Muscle of back (tissue), 11 donors: ENCODE results near the gene KRT38. TPM values are rescaled to one million over a fixed set of nuclear protein-coding genes. Genes with fewer than 3 reads are reported as not detected.
"Not testable (repeated sequence)": the region's sequence is repeated elsewhere in the genome, so short reads cannot be mapped to it uniquely, and the experiment has no call there.

Experiments
- DNase-seq, 3 donors: peaks; one replicate each; pipeline versions ENCODE4 v3.0.0 to v3.0.0-alpha.2; 2013
- polyA plus RNA-seq, 10 donors: library from polyadenylated mRNA; unstranded; fragments of 120-200 nt; gene quantifications; one replicate each; pipeline ENCODE4 v1.2.1, GENCODE V29; 2013; ENCODE audit not compliant: insufficient read length in 10 of 10

Gene KRT38
- polyA plus RNA-seq, 10 donors, result not detected

GRCh38 chr17:41462705-41463104 is 21.9 kb upstream of the KRT38 start:
- no peak for DNase-seq

GRCh38 chr17:41457676-41458075 is 16.9 kb upstream of the KRT38 start:
- no peak for DNase-seq

DNA sequence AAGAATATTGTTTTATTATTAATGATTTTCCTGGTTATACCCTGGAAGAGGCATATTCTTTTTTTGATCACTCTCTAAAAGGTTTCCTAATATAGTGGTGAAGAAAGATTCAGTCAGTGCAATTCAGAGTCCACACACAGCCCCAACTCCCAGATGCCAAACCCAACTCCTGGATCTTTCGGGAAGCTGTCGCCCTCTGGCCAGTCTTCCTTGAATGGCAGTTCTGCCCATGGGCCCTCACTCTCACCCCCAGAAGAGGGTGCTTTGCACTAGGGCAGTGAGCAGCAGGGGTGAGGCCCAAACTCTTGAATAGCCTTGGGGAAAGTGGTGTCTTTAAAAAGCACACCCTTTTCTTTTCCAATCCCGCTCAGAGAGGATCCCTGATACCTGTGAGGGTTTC is 15.4 kb upstream of the KRT38 start:
- no peak for DNase-seq

GRCh38 chr17:41455236-41455635 is 14.5 kb upstream of the KRT38 start:
- DNase-seq, result no peak

- no peak for DNase-seq
Measured at GRCh38 chr17:41453066-41453465, 12.3 kb upstream of the KRT38 start.

- no peak for DNase-seq
Measured at GRCh38 chr17:41452281-41452680, 11.5 kb upstream of the KRT38 start.

GRCh38 chr17:41451154-41451728 is 10.5 kb upstream of the KRT38 start:
- DNase-seq, result peak in 1 of 3 donors; percentile 23

GRCh38 chr17:41449008-41449407 is 8.2 kb upstream of the KRT38 start:
- DNase-seq, result no peak

- DNase-seq, result no peak
Measured at GRCh38 chr17:41448506-41448905, 7.7 kb upstream of the KRT38 start.

DNA sequence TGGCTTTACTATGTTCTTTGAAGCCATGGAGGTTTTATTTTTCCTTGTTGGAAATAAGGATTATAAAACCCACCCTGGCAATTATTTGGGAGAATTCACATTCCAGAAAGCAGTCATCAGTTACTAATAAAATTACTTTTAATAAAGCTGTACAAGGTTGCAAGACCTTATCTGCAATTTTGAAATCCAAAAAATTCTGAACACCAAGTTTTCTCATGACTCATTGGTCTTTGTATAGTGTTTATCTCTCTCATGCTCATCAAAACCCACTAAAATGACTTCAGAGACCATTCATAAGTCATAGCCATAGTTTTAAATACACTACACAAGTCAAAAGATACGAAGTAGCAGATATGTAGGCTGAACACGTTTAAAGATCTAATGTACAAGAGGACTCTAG is 6.0 kb upstream of the KRT38 start:
- DNase-seq, result peak in 1 of 3 donors; percentile 18

- no peak for DNase-seq
Measured at GRCh38 chr17:41444640-41445039, 3.9 kb upstream of the KRT38 start.

DNA sequence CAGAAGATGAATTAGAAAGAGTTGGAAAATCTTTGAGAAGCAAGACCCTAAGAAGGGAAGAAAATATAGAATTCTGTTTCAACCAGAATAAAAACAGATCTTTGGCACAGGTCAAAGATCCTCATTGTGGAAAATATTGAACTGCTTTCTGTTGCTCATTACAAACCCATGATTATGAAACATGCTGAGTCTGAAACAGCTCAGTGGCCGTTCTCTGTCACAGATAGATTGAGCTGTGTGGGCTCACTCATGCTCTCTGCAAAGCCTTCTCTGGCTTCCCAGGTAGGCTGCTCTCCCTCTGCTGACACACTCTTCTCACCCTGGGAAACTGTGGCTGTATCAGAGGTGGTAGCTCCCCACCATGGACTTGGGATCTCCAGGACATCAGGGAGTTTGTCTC is 3.4 kb upstream of the KRT38 start:
- no peak for DNase-seq

GRCh38 chr17:41442739-41443138 is 2.0 kb upstream of the KRT38 start:
- no peak for DNase-seq

- DNase-seq, result no peak
Measured at GRCh38 chr17:41439375-41439774, 1.4 kb downstream of the KRT38 start.

DNA sequence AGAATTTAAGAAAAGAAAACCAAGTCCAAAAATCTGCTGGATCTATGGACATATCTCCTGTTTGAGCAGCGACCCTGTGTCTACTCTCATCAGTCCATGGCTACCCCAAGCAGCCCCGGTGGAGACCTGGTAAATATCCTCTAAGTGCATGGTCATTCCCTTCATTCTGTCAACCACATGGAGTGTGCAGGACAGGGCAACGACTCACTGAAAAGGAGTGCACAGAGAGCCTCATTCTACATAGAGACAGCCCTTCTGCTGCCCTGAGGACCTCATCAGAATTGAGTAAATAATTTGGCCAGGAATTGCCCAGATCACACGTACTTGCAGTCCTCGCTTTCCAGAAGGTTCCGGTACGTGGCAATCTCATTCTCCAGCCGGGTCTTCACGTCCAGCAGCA is 3.0 kb downstream of the KRT38 start:
- no peak for DNase-seq

DNA sequence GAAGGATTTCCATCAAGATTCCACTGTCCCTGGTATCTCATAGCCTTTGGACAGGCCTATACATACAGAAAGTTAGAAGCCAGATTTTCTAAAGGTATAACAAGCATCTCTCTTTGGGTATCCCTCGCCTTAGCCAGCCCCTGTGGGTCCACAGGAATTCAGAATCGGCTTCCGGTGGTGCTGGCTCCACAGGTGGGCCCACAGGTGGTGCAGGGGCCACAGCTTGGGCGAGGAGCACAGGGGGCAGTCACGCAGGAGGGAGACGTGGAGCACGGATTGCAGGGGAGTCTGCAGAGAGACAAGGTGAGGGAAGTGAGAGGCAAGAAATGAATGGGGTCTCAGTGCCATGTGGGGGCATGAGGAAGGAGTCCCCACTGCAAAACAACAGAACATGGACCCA is 3.5 kb downstream of the KRT38 start:
- no peak for DNase-seq

DNA sequence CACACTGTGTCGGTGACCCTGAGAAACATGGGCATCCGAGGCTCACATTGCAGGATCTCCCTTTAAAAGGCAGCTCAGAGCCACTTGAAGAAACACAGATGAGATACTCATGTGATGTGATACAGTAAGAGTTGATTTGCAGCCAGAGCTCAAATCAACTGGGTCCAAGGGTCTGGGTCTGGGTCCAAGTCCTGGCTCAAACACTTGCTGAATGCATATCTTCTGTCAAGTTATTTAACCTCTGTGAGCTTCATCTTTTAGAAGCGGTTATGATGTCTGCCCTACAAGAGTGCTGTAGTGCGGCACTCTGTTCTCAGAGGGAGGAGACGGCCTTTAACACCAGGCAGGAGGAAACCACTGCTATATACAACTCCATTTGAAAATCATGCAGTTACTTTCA is 6.4 kb downstream of the KRT38 start:
- DNase-seq, result peak in 2 of 3 donors; percentile 9 to 12

DNA sequence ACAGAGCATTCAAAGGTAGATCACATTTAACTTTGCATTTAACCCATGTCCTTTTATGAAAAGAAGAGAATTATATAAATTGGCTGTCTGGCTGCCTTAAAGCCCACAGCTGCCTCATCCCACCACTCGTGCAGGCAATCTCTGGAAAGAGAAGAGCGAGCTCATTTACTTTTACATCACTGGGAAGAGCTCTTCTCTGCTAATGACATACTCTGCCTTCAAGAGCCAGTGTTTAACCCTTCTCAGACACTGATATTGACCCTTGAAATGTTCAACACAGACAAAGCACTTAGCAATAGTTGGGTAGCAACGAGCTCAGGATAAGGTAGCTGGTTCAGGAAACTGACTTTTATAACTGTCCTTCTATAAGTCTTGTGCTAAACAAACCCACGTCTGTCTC is 6.8 kb downstream of the KRT38 start:
- no peak for DNase-seq

GRCh38 chr17:41433586-41433985 is 7.2 kb downstream of the KRT38 start:
- no peak for DNase-seq

- not testable (repeated sequence) for DNase-seq
Measured at GRCh38 chr17:41430376-41430775, 10.4 kb downstream of the KRT38 start.

GRCh38 chr17:41429667-41430066 is 11.1 kb downstream of the KRT38 start:
- DNase-seq, result no peak

GRCh38 chr17:41428591-41429291 is 12.0 kb downstream of the KRT38 start:
- no peak for DNase-seq

GRCh38 chr17:41424111-41424635 is 16.6 kb downstream of the KRT38 start, which contains the start of gene KRT37:
Gene KRT37 (minus strand): TSS chr17:41424585. CDS start chr17:41424523, 62 bp downstream.
- no peak for DNase-seq

- not testable (repeated sequence) for DNase-seq
Measured at GRCh38 chr17:41422586-41422985, 18.2 kb downstream of the KRT38 start.
